Smooth muscle cell (in vitro differentiated cells): ENCODE results near the gene TSEN34. TPM values are rescaled to one million over a fixed set of nuclear protein-coding genes. Genes with fewer than 3 reads are reported as not detected.

Experiments used
- DNase-seq: peaks from one replicate; lab custom pipeline; 2025; ENCODE audit not compliant: unreplicated experiment; lab: John Stamatoyannopoulos, UW
- H2AFZ ChIP-seq: fragments of 200-600 bp; sonication (generic); 2 replicates; pipeline ENCODE4 v1.6.0; 2016; ENCODE audit warnings: antibody characterized with exemption, low read depth, mild to moderate bottlenecking
- H3F3A ChIP-seq: fragments of 200-600 bp; sonication (generic); 2 replicates; pipeline ENCODE4 v1.6.0; 2017; ENCODE audit warnings: antibody characterized with exemption, low read depth
- H3K27ac ChIP-seq: fragments of 200-600 bp; sonication (generic); 2 replicates; pipeline ENCODE4 v1.5.1; 2016; ENCODE audit warnings: low read depth, mild to moderate bottlenecking
- H3K27me3 ChIP-seq: fragments of 200-600 bp; sonication (generic); 2 replicates; pipeline ENCODE4 v1.6.1; 2016; ENCODE audit warnings: low read depth, mild to moderate bottlenecking
- H3K36me3 ChIP-seq: fragments of 200-600 bp; sonication (generic); 2 replicates; pipeline ENCODE4 v1.5.1; 2016; ENCODE audit warnings: low read depth
- H3K4me1 ChIP-seq: fragments of 200-600 bp; sonication (generic); 2 replicates; pipeline ENCODE4 v1.5.1; 2016; ENCODE audit warnings: low read depth
- H3K4me2 ChIP-seq: fragments of 200-600 bp; sonication (generic); 2 replicates; pipeline ENCODE4 v1.6.0; 2016; ENCODE audit warnings: mild to moderate bottlenecking
- H3K4me3 ChIP-seq: fragments of 200-600 bp; sonication (generic); 2 replicates; pipeline ENCODE4 v1.5.1; 2016; ENCODE audit warnings: mild to moderate bottlenecking
- H3K79me2 ChIP-seq: fragments of 200-600 bp; sonication (generic); 2 replicates; pipeline ENCODE4 v1.6.0; 2016; ENCODE audit warnings: low read depth, mild to moderate bottlenecking
- H3K9ac ChIP-seq: fragments of 200-600 bp; sonication (generic); 2 replicates; pipeline ENCODE4 v1.6.0; 2016; ENCODE audit warnings: low read depth
- H3K9me3 ChIP-seq: fragments of 200-600 bp; sonication (generic); replicated peaks from 2 replicates; pipeline ENCODE4 v1.5.1; 2016; ENCODE audit warnings: low read depth
- H4K20me1 ChIP-seq: fragments of 200-600 bp; sonication (generic); 2 replicates; pipeline ENCODE4 v1.6.0; 2016; ENCODE audit warnings: low read depth
- WGBS: methylation state at CpG from one replicate; pipeline ENCODE4 v1.1.7; 2016; ENCODE audit warnings: low lambda C conversion rate; 5-methylcytosine and 5-hydroxymethylcytosine counted together
- polyA plus RNA-seq: library from polyadenylated mRNA; unstranded; fragments of >200 nt; fragmentation: Nextera tagmentation; extraction: Ambion mirVana; gene quantifications from 2 replicates; pipeline ENCODE4 v1.2.1, GENCODE V29; 2016
- total RNA-seq: library from RNA; depleted of rRNA; stranded (reverse); fragments of >200 nt; gene quantifications from 2 replicates; pipeline ENCODE4 v1.2.3, GENCODE V29; 2014
- TF ChIP-seq, protein P1 (sequence below): fragments of 200-600 bp; sonication (generic); IDR thresholded peaks from 2 replicates; pipeline ENCODE4 v1.5.1; 2017; ENCODE audit warnings: borderline replicate concordance, mild to moderate bottlenecking, antibody characterized with exemption; ENCODE audit not compliant: insufficient read depth, poor library complexity, severe bottlenecking

The TSEN34 gene
- total and polyA plus RNA-seq, 2 experiments from 2014 or later, result 45.8 to 79.5 TPM

DNA sequence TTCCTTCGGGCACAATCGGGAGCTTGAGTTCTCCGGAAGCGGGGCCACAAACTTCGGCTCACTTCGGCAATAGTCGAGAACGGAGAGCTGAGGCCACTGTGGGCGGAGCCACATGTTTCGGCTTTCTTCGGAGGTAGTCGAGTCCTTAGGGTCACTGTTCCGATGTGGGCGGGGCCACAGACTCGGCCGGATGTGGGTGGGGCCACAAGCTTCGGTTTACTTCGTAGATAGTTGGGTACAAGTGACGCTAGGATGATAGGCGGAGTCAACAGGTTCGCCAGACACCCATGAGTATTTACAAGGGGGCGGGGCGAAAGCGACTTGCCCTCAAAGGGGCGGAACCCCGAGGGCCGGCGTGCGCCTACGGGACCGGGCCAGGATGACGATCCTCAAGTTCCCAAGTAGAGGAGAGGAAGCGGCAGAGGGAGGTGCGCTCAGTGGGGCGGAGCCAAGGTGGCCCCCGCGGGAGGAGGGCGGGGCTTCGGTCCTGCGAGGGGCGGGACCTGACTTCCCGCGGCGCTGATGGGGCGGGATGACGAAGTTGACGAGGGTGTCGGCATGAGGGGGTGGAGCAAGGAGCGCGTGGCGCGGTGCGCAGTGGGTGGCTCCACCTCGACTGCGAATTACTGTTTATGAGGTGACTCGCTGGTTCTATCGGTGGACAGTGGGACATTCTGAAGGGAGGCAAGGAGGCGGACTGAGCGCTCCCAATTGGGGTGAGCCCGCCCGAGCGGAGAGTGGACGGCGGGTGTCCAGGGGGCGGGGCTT is 1.2 kb upstream of the TSEN34 start:
- H3K4me3 ChIP-seq, result peak overlapping the region; percentile 90
- TF ChIP-seq, protein P1, sequence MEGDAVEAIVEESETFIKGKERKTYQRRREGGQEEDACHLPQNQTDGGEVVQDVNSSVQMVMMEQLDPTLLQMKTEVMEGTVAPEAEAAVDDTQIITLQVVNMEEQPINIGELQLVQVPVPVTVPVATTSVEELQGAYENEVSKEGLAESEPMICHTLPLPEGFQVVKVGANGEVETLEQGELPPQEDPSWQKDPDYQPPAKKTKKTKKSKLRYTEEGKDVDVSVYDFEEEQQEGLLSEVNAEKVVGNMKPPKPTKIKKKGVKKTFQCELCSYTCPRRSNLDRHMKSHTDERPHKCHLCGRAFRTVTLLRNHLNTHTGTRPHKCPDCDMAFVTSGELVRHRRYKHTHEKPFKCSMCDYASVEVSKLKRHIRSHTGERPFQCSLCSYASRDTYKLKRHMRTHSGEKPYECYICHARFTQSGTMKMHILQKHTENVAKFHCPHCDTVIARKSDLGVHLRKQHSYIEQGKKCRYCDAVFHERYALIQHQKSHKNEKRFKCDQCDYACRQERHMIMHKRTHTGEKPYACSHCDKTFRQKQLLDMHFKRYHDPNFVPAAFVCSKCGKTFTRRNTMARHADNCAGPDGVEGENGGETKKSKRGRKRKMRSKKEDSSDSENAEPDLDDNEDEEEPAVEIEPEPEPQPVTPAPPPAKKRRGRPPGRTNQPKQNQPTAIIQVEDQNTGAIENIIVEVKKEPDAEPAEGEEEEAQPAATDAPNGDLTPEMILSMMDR, result no peak

DNA sequence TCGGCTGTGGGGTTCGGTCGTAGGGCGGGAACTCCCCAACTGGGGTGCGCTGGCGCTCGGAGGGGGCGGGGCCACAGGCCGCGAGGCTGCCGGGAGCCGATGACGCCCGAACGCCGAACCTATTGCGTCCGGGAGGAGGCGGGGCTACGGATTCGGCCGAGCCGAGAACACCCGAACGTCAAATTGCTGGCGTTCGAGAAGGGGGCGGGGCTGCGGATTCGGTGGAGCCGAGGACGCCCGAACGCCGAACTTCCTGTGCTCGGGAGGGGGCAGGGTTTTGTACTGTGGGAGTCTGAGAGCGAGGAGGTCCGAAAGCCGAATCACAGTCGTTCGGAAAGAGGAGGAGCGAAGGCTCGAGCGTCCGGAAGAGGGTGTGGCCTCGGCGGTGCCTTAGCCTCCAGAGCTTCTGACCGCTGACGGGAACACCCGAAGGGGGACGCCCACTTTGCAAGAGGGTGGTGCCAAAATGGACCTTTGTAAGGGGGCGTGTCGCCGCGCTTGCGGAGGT is 551 bp upstream of the TSEN34 start:
- Histone ChIP-seq H3K4me3 (peak overlapping the region; percentile 78), H3K36me3 (no peaks in the 10 kb centered on the region), H3K4me2 (peak overlapping the region; percentile 84), H3K9me3 (no peaks in the 10 kb centered on the region), H2AFZ (peak overlapping the region; percentile 77), H4K20me1 (peaks cover 16% of the 10 kb centered on the region), H3K9ac (peak overlapping the region; percentile 96), H3K4me1 (peaks cover 6% of the 10 kb centered on the region), H3K27ac (peak overlapping the region; percentile 98), H3K79me2 (peaks cover 37% of the 10 kb centered on the region), H3K27me3 (no peaks in the 10 kb centered on the region), H3F3A (peaks cover 11% of the 10 kb centered on the region)
- TF ChIP-seq, protein P1, result no peak
- WGBS, result under 1% methylated on average over 52 of the region's 56 CpGs
- DNase-seq, result peak; percentile 100

More for the DNA sequence above, 1.2 kb upstream of the TSEN34 start:
- peak overlapping the region; percentile 98 for H3K27ac ChIP-seq
- 1% methylated on average over 50 of the region's 65 CpGs for WGBS
- peak overlapping the region; percentile 96 for H3K9ac ChIP-seq
- DNase-seq, result peak; percentile 100
- peak overlapping the region; percentile 84 for H3K4me2 ChIP-seq
- no peaks in the 10 kb centered on the region for H3K27me3 ChIP-seq
- H3K4me1 ChIP-seq, result peaks cover 6% of the 10 kb centered on the region
- H3F3A ChIP-seq, result peaks cover 11% of the 10 kb centered on the region
- H3K36me3 ChIP-seq, result no peaks in the 10 kb centered on the region
- peaks cover 16% of the 10 kb centered on the region for H4K20me1 ChIP-seq
- H3K79me2 ChIP-seq, result peaks cover 37% of the 10 kb centered on the region
- H3K9me3 ChIP-seq, result no peaks in the 10 kb centered on the region
- H2AFZ ChIP-seq, result peak overlapping the region; percentile 67

DNA sequence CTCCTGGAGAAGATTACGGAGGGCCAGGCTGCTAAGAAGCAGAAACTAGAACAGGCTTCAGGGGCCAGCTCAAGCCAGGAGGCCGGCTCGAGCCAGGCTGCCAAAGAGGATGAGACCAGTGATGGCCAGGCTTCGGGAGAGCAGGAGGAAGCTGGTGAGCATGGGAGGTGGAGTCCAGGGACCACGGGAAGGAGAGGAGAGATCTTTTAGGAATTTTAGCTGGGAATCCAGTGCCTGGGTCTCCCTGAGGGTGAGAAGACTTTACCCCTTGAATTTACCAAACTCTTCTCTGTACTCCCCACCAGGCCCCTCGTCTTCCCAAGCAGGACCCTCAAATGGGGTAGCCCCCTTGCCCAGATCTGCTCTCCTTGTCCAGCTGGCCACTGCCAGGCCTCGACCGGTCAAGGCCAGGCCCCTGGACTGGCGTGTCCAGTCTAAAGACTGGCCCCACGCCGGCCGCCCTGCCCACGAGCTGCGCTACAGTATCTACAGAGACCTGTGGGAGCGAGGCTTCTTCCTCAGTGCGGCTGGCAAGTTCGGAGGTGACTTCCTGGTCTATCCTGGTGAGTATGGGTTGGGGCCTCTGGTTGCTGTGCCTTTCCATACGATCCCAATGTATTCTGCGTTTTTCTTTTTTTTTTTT is 824 bp downstream of the TSEN34 start:
- peaks cover 9% of the 10 kb centered on the region for H4K20me1 ChIP-seq
- peak overlapping the region; percentile 78 for H3K4me3 ChIP-seq
- H3F3A ChIP-seq, result peaks cover 11% of the 10 kb centered on the region
- peaks cover 32% of the 10 kb centered on the region for H3K79me2 ChIP-seq
- peak overlapping the region; percentile 39 for H2AFZ ChIP-seq
- H3K9ac ChIP-seq, result peak overlapping the region; percentile 96
- no peak for DNase-seq
- peaks cover 6% of the 10 kb centered on the region for H3K4me1 ChIP-seq
- H3K4me2 ChIP-seq, result peak overlapping the region; percentile 84
- H3K36me3 ChIP-seq, result no peaks in the 10 kb centered on the region
- WGBS, result 56% methylated on average over 19 of the region's 19 CpGs
- peak overlapping the region; percentile 98 for H3K27ac ChIP-seq
- TF ChIP-seq, protein P1, result no peak
- no peaks in the 10 kb centered on the region for H3K27me3 ChIP-seq
- no peaks in the 10 kb centered on the region for H3K9me3 ChIP-seq
